Measurements from ENCODE around the gene FRMD4A.

Gene FRMD4A

GRCh38 chr10:14360515-14360914 lies 29.8 kb upstream of the FRMD4A start:
- no peak for TF ChIP-seq CTCF (IDR thresholded peaks at IDR 0.05; ENCODE audit: low read depth, low read length)
- no peak for DNase-seq (ENCODE audit: extremely low read depth, low read depth)

- DNase-seq (ENCODE audit: extremely low read depth, low read depth): no peak
Measured at GRCh38 chr10:14358886-14359573, 28.3 kb upstream of the FRMD4A start.

GRCh38 chr10:14356921-14357320 lies 26.2 kb upstream of the FRMD4A start:
- no peak for DNase-seq (ENCODE audit: extremely low read depth, low read depth)
- no peak for TF ChIP-seq CTCF (IDR thresholded peaks at IDR 0.05; ENCODE audit: low read depth, low read length)

More at GRCh38 chr10:14358886-14359573, 28.3 kb upstream of the FRMD4A start:
- TF ChIP-seq CTCF (IDR thresholded peaks at IDR 0.05; ENCODE audit: low read depth, low read length): no peak

GRCh38 chr10:14355750-14356149 lies 25.0 kb upstream of the FRMD4A start:
- no peak for TF ChIP-seq CTCF (IDR thresholded peaks at IDR 0.05; ENCODE audit: low read depth, low read length)
- no peak for DNase-seq (ENCODE audit: extremely low read depth, low read depth)

- DNase-seq (ENCODE audit: extremely low read depth, low read depth): no peak
- no peak for TF ChIP-seq CTCF (IDR thresholded peaks at IDR 0.05; ENCODE audit: low read depth, low read length)
Measured at GRCh38 chr10:14353291-14353913, 22.7 kb upstream of the FRMD4A start.

GRCh38 chr10:14350006-14350405 lies 19.3 kb upstream of the FRMD4A start:
- TF ChIP-seq CTCF (IDR thresholded peaks at IDR 0.05; ENCODE audit: low read depth, low read length): no peak
- no peak for DNase-seq (ENCODE audit: extremely low read depth, low read depth)

GRCh38 chr10:14349081-14349480 lies 18.4 kb upstream of the FRMD4A start:
- DNase-seq (ENCODE audit: extremely low read depth, low read depth): no peak
- TF ChIP-seq CTCF (IDR thresholded peaks at IDR 0.05; ENCODE audit: low read depth, low read length): no peak

All from AG09319 (cell line).